Measurements from ENCODE around the gene SGMS1.

Gene SGMS1

GRCh38 chr10:50605269-50605950, 18.3 kb downstream of the SGMS1 start:
- Histone ChIP-seq H3K9ac (ENCODE audit: low read depth, low read length) (no peak overlapping the region), H3K36me3 (ENCODE audit: control insufficient read depth, insufficient read depth, low read length) (peaks cover 5% of the 10 kb centered on the region; the same call in 1 of the 2 replicates), H3K27me3 (ENCODE audit: control insufficient read depth, insufficient read depth, low read length) (no peaks in the 10 kb centered on the region), H3K4me3 (ENCODE audit: low read depth, low read length) (no peak overlapping the region), H3K27ac (ENCODE audit: low read depth, low read length) (no peak overlapping the region), H3K4me1 (ENCODE audit: control insufficient read depth, insufficient read depth, low read length) (peaks cover 27% of the 10 kb centered on the region), H3K9me3 (ENCODE audit: control insufficient read depth, insufficient read depth, low read length) (no peaks in the 10 kb centered on the region)

GRCh38 chr10:50604809-50605208, 18.9 kb downstream of the SGMS1 start:
- H3K27ac ChIP-seq (ENCODE audit: low read depth, low read length): no peak overlapping the region

GRCh38 chr10:50604049-50604640, 19.6 kb downstream of the SGMS1 start:
- H3K36me3 ChIP-seq (ENCODE audit: control insufficient read depth, insufficient read depth, low read length): peaks cover 5% of the 10 kb centered on the region; the same call in 1 of the 2 replicates
- no peaks in the 10 kb centered on the region for H3K9me3 ChIP-seq (ENCODE audit: control insufficient read depth, insufficient read depth, low read length)
- no peak overlapping the region for H3K9ac ChIP-seq (ENCODE audit: low read depth, low read length)
- no peak overlapping the region for H3K4me3 ChIP-seq (ENCODE audit: low read depth, low read length)
- H3K27ac ChIP-seq (ENCODE audit: low read depth, low read length): no peak overlapping the region
- peaks cover 27% of the 10 kb centered on the region for H3K4me1 ChIP-seq (ENCODE audit: control insufficient read depth, insufficient read depth, low read length)
- H3K27me3 ChIP-seq (ENCODE audit: control insufficient read depth, insufficient read depth, low read length): no peaks in the 10 kb centered on the region

More at GRCh38 chr10:50604809-50605208, 18.9 kb downstream of the SGMS1 start:
- H3K36me3 ChIP-seq (ENCODE audit: control insufficient read depth, insufficient read depth, low read length): peaks cover 5% of the 10 kb centered on the region; the same call in 1 of the 2 replicates
- no peaks in the 10 kb centered on the region for H3K9me3 ChIP-seq (ENCODE audit: control insufficient read depth, insufficient read depth, low read length)
- H3K27me3 ChIP-seq (ENCODE audit: control insufficient read depth, insufficient read depth, low read length): no peaks in the 10 kb centered on the region
- H3K9ac ChIP-seq (ENCODE audit: low read depth, low read length): no peak overlapping the region
- peaks cover 27% of the 10 kb centered on the region for H3K4me1 ChIP-seq (ENCODE audit: control insufficient read depth, insufficient read depth, low read length)
- H3K4me3 ChIP-seq (ENCODE audit: low read depth, low read length): no peak overlapping the region

- Histone ChIP-seq H3K9ac (ENCODE audit: low read depth, low read length) (no peak overlapping the region), H3K4me3 (ENCODE audit: low read depth, low read length) (no peak overlapping the region), H3K27ac (ENCODE audit: low read depth, low read length) (no peak overlapping the region), H3K4me1 (ENCODE audit: control insufficient read depth, insufficient read depth, low read length) (peaks cover 28% of the 10 kb centered on the region), H3K27me3 (ENCODE audit: control insufficient read depth, insufficient read depth, low read length) (no peaks in the 10 kb centered on the region), H3K36me3 (ENCODE audit: control insufficient read depth, insufficient read depth, low read length) (peaks cover 5% of the 10 kb centered on the region; the same call in 1 of the 2 replicates), H3K9me3 (ENCODE audit: control insufficient read depth, insufficient read depth, low read length) (no peaks in the 10 kb centered on the region)
Measured at GRCh38 chr10:50603151-50603850, 20.5 kb downstream of the SGMS1 start.

- Histone ChIP-seq H3K4me1 (ENCODE audit: control insufficient read depth, insufficient read depth, low read length) (peaks cover 32% of the 10 kb centered on the region), H3K9ac (ENCODE audit: low read depth, low read length) (no peak overlapping the region), H3K27ac (ENCODE audit: low read depth, low read length) (no peak overlapping the region)
Measured at GRCh38 chr10:50601974-50602373, 21.8 kb downstream of the SGMS1 start.

DNA sequence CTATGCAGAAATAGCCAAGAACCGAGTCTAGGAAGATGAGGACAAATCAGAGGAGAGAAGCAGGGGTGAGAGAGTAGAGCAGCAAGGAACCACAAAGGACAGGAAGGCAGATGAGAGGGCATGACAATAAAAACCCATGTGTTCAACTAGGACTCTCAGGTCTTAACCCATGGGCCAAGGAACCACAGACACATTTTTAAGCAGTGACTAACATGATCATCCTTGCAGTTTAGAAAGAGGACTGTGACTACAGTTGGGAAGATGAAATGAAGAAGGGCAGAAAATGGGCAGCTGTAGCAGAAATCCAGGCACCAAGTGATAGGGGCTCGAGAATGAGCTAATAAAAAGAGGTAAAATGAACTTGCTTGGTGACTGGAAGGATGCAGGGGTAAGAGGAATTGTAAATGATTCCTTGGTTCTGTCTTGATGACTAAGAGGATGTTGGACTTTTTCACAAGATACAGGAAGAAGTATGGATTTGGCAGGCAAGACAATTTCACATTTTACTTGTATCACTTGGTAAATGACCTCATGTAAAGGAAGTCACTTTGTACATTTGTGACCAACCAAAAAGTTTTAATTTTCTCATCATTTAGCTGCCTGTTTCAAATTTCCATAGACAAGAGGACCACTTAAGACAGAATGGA, 22.8 kb downstream of the SGMS1 start:
- no peaks in the 10 kb centered on the region for H3K36me3 ChIP-seq (ENCODE audit: control insufficient read depth, insufficient read depth, low read length)
- H3K4me3 ChIP-seq (ENCODE audit: low read depth, low read length): no peak overlapping the region
- no peak overlapping the region for H3K27ac ChIP-seq (ENCODE audit: low read depth, low read length)
- H3K27me3 ChIP-seq (ENCODE audit: control insufficient read depth, insufficient read depth, low read length): no peaks in the 10 kb centered on the region
- H3K9me3 ChIP-seq (ENCODE audit: control insufficient read depth, insufficient read depth, low read length): no peaks in the 10 kb centered on the region
- H3K4me1 ChIP-seq (ENCODE audit: control insufficient read depth, insufficient read depth, low read length): peaks cover 36% of the 10 kb centered on the region
- no peak overlapping the region for H3K9ac ChIP-seq (ENCODE audit: low read depth, low read length)

More at GRCh38 chr10:50601974-50602373, 21.8 kb downstream of the SGMS1 start:
- Histone ChIP-seq H3K4me3 (ENCODE audit: low read depth, low read length) (no peak overlapping the region), H3K36me3 (ENCODE audit: control insufficient read depth, insufficient read depth, low read length) (peaks cover 5% of the 10 kb centered on the region; the same call in 1 of the 2 replicates), H3K27me3 (ENCODE audit: control insufficient read depth, insufficient read depth, low read length) (no peaks in the 10 kb centered on the region), H3K9me3 (ENCODE audit: control insufficient read depth, insufficient read depth, low read length) (no peaks in the 10 kb centered on the region)

- Histone ChIP-seq H3K36me3 (ENCODE audit: control insufficient read depth, insufficient read depth, low read length) (no peaks in the 10 kb centered on the region), H3K9ac (ENCODE audit: low read depth, low read length) (no peak overlapping the region), H3K27ac (ENCODE audit: low read depth, low read length) (no peak overlapping the region), H3K9me3 (ENCODE audit: control insufficient read depth, insufficient read depth, low read length) (no peaks in the 10 kb centered on the region), H3K27me3 (ENCODE audit: control insufficient read depth, insufficient read depth, low read length) (no peaks in the 10 kb centered on the region), H3K4me3 (ENCODE audit: low read depth, low read length) (no peak overlapping the region), H3K4me1 (ENCODE audit: control insufficient read depth, insufficient read depth, low read length) (peaks cover 32% of the 10 kb centered on the region)
Measured at GRCh38 chr10:50600286-50600685, 23.5 kb downstream of the SGMS1 start.

DNA sequence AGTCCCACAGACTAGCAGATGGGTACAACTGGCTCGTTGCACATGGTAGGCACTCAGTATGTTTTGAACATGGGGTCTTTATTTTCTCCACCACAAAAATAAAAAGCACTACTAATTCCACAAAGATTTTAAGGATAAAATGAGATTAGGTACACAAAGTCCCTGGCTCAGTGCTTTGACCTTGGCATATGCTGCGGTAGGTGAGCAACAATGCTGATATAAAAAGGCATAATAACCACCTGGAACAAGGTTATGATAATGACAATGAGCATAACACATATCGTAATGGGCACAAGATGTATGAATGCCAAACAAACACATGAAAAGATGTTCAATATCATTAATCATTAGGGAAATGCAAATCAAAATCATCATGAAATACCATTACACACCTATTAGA, 26.9 kb downstream of the SGMS1 start:
- Histone ChIP-seq H3K27me3 (ENCODE audit: control insufficient read depth, insufficient read depth, low read length) (no peaks in the 10 kb centered on the region), H3K9me3 (ENCODE audit: control insufficient read depth, insufficient read depth, low read length) (no peaks in the 10 kb centered on the region), H3K27ac (ENCODE audit: low read depth, low read length) (no peak overlapping the region), H3K9ac (ENCODE audit: low read depth, low read length) (no peak overlapping the region), H3K4me3 (ENCODE audit: low read depth, low read length) (no peak overlapping the region), H3K4me1 (ENCODE audit: control insufficient read depth, insufficient read depth, low read length) (peaks cover 8% of the 10 kb centered on the region), H3K36me3 (ENCODE audit: control insufficient read depth, insufficient read depth, low read length) (no peaks in the 10 kb centered on the region)

- H3K4me1 ChIP-seq (ENCODE audit: control insufficient read depth, insufficient read depth, low read length): peaks cover 8% of the 10 kb centered on the region
Measured at GRCh38 chr10:50596456-50596855, 27.3 kb downstream of the SGMS1 start.

GRCh38 chr10:50595785-50596184, 28.0 kb downstream of the SGMS1 start:
- Histone ChIP-seq H3K9ac (ENCODE audit: low read depth, low read length) (no peak overlapping the region), H3K36me3 (ENCODE audit: control insufficient read depth, insufficient read depth, low read length) (no peaks in the 10 kb centered on the region), H3K4me1 (ENCODE audit: control insufficient read depth, insufficient read depth, low read length) (peaks cover 8% of the 10 kb centered on the region), H3K27ac (ENCODE audit: low read depth, low read length) (no peak overlapping the region), H3K9me3 (ENCODE audit: control insufficient read depth, insufficient read depth, low read length) (no peaks in the 10 kb centered on the region), H3K27me3 (ENCODE audit: control insufficient read depth, insufficient read depth, low read length) (no peaks in the 10 kb centered on the region), H3K4me3 (ENCODE audit: low read depth, low read length) (no peak overlapping the region)

More at GRCh38 chr10:50596456-50596855, 27.3 kb downstream of the SGMS1 start:
- Histone ChIP-seq H3K4me3 (ENCODE audit: low read depth, low read length) (no peak overlapping the region), H3K9me3 (ENCODE audit: control insufficient read depth, insufficient read depth, low read length) (no peaks in the 10 kb centered on the region), H3K9ac (ENCODE audit: low read depth, low read length) (no peak overlapping the region), H3K27me3 (ENCODE audit: control insufficient read depth, insufficient read depth, low read length) (no peaks in the 10 kb centered on the region), H3K36me3 (ENCODE audit: control insufficient read depth, insufficient read depth, low read length) (no peaks in the 10 kb centered on the region), H3K27ac (ENCODE audit: low read depth, low read length) (no peak overlapping the region)
